ENCODE data around the gene LYPD6B. TPM values are rescaled to one million over a fixed set of nuclear protein-coding genes. Genes with fewer than 3 reads are reported as not detected.

Gene LYPD6B
- polyA plus RNA-seq, 1 of the 3 experiments (the other 2 are of a cell fraction), result 18.2 TPM

DNA sequence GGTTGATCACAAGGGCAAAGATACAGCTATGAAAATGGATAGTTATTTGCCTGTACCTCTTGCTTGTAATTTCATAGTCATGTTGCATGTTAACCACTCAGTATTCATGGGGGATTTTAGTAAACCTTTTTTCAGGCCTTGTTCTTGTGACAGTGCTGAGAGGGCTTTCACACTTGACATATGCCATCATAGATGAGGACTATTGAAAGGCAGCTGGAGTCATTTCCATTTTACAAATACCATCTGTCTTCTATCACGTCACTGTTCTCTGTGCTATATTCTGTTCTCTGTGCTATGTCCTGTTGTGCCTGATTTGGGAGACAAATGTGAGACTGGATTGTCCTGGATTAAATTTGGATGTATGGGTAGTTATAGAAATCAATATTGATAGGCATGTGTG lies 131.7 kb downstream of the LYPD6B start:
- Histone ChIP-seq H3K36me3 (replicated peaks in 1 of 2; ENCODE audit: control insufficient read depth in 1 of 2, insufficient read depth in 2 of 2, low read length in 1 of 2) (no peaks in the 10 kb centered on the region), H4K20me1 (ENCODE audit: insufficient read depth) (no peaks in the 10 kb centered on the region), H3K9me3 (no peaks in the 10 kb centered on the region), H3K27ac (ENCODE audit: low read depth in 2 of 2, low read length in 1 of 2) (no peak overlapping the region), H2AFZ (ENCODE audit: low read depth) (no peak overlapping the region; the same call in 1 of the 2 replicates), H3K9me2 (no peaks in the 10 kb centered on the region), H3K79me2 (ENCODE audit: insufficient read depth) (no peaks in the 10 kb centered on the region), H3K4me2 (no peak overlapping the region), H3K9ac (no peak overlapping the region), H3K27me3 (ENCODE audit: insufficient read depth) (no peaks in the 10 kb centered on the region), H3F3A (replicated peaks; ENCODE audit: insufficient read depth) (no peaks in the 10 kb centered on the region), H3K4me3 (ENCODE audit: low read depth in 2 of 2, low read length in 1 of 2) (no peak overlapping the region), H3K4me1 (ENCODE audit: control insufficient read depth in 1 of 2, insufficient read depth in 2 of 2, low read depth in 1 of 2, low read length in 1 of 2) (no peaks in the 10 kb centered on the region; a peak in 1 of 4 replicates)
- CTCF ChIA-PET, result no interaction called here
- POLR2A ChIA-PET, result no interaction called here
- no peak for TF ChIP-seq TEAD4 (IDR thresholded peaks at IDR 0.05; ENCODE audit: borderline replicate concordance, insufficient read depth)
- no peak for TF ChIP-seq IRF3 (IDR thresholded peaks at IDR 0.05; ENCODE audit: low read depth, low read length)
- TF ChIP-seq ELF1 (IDR thresholded peaks at IDR 0.05), result no peak
- TF ChIP-seq CTCF (IDR thresholded peaks at IDR 0.05), result no peak
- TF ChIP-seq FOSL2 (IDR thresholded peaks at IDR 0.05; ENCODE audit: borderline replicate concordance, low read depth), result no peak
- no peak for TF ChIP-seq CHD2 (IDR thresholded peaks at IDR 0.05; ENCODE audit: low read length, partially characterized antibody)
- TF ChIP-seq FOXJ3 (CRISPR knock-in tag; IDR thresholded peaks at IDR 0.05), result no peak
- DNase-seq, result no peak
- 70% methylated on average over 1 of the region's 1 CpG for WGBS (ENCODE audit: low lambda C conversion rate)

DNA sequence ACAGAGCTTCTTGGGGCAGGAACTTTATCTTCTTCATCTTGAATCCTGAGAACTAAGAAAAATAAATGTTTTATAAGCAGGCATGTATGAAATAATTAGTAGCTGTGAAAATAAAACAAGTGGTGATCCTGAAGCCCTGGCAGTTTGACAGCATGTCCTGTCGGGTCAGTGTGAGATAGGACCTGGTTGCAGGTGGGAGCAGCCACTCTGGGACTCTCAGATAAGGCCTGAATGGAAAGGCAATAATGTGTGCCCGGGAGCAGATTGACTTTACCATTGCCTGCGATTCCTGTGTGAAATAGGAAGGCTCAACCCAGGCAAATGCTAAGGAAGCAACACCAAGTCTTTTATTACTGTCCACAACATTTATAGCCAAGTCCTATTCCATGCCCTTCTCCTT lies 132.4 kb downstream of the LYPD6B start:
- CTCF ChIA-PET, result no interaction called here

DNA sequence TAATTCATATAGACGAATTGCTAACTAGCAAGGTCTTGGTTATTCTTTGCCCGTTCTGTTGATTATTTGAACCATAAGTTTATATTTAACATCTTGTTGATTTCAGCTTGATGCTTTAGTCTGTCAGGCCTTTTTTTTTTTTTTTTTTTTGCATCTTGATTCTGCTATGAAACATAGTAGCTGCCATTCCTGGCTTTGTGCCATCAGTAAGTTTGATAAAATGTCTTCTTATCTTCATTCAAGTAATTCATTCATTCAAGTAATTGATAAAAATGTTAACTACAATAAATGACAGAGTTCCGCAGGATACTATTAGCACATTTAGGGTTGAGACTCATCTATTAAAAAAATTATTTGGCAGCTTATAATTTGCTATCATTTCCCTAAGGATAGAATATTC lies 134.7 kb downstream of the LYPD6B start:
- WGBS (ENCODE audit: low lambda C conversion rate), result 76% methylated on average over 3 of the region's 3 CpGs
- Histone ChIP-seq H3K9me2 (no peaks in the 10 kb centered on the region), H3K9ac (no peak overlapping the region), H3K9me3 (no peaks in the 10 kb centered on the region), H4K20me1 (ENCODE audit: insufficient read depth) (no peaks in the 10 kb centered on the region), H3K27ac (ENCODE audit: low read depth in 2 of 2, low read length in 1 of 2) (no peak overlapping the region), H3F3A (replicated peaks; ENCODE audit: insufficient read depth) (no peaks in the 10 kb centered on the region), H3K4me1 (ENCODE audit: control insufficient read depth in 1 of 2, insufficient read depth in 2 of 2, low read depth in 1 of 2, low read length in 1 of 2) (no peaks in the 10 kb centered on the region; a peak in 1 of 4 replicates), H3K27me3 (ENCODE audit: insufficient read depth) (no peaks in the 10 kb centered on the region), H3K4me3 (ENCODE audit: low read depth in 2 of 2, low read length in 1 of 2) (no peak overlapping the region), H3K36me3 (replicated peaks in 1 of 2; ENCODE audit: control insufficient read depth in 1 of 2, insufficient read depth in 2 of 2, low read length in 1 of 2) (no peaks in the 10 kb centered on the region), H2AFZ (ENCODE audit: low read depth) (no peak overlapping the region), H3K4me2 (no peak overlapping the region), H3K79me2 (ENCODE audit: insufficient read depth) (no peaks in the 10 kb centered on the region)
- POLR2A ChIA-PET, result no interaction called here
- TF ChIP-seq FOSL2 (IDR thresholded peaks at IDR 0.05; ENCODE audit: borderline replicate concordance, low read depth) (no peak), SMC3 (IDR thresholded peaks at IDR 0.05; ENCODE audit: low read depth, low read length) (no peak), GABPA (IDR thresholded peaks at IDR 0.05; ENCODE audit: low read depth) (no peak)
- DNase-seq, result no peak
- CTCF ChIA-PET, result interaction anchor here (1.2 kb wide), 1 partner anchor 13 kb away, joined by 4 read pairs; no protein-coding TSS in a partner anchor

More for the DNA sequence above, 132.4 kb downstream of the LYPD6B start:
- Histone ChIP-seq H3K4me2 (no peak overlapping the region), H3K4me1 (ENCODE audit: control insufficient read depth in 1 of 2, insufficient read depth in 2 of 2, low read depth in 1 of 2, low read length in 1 of 2) (no peaks in the 10 kb centered on the region; a peak in 1 of 4 replicates), H3K9ac (no peak overlapping the region), H3K79me2 (ENCODE audit: insufficient read depth) (no peaks in the 10 kb centered on the region), H3K36me3 (replicated peaks in 1 of 2; ENCODE audit: control insufficient read depth in 1 of 2, insufficient read depth in 2 of 2, low read length in 1 of 2) (no peaks in the 10 kb centered on the region), H3K4me3 (ENCODE audit: low read depth in 2 of 2, low read length in 1 of 2) (no peak overlapping the region), H3F3A (replicated peaks; ENCODE audit: insufficient read depth) (no peaks in the 10 kb centered on the region), H3K9me2 (no peaks in the 10 kb centered on the region), H2AFZ (ENCODE audit: low read depth) (no peak overlapping the region), H4K20me1 (ENCODE audit: insufficient read depth) (no peaks in the 10 kb centered on the region), H3K27me3 (ENCODE audit: insufficient read depth) (no peaks in the 10 kb centered on the region), H3K9me3 (no peaks in the 10 kb centered on the region), H3K27ac (ENCODE audit: low read depth in 2 of 2, low read length in 1 of 2) (no peak overlapping the region)
- TF ChIP-seq TAF1 (IDR thresholded peaks at IDR 0.05; ENCODE audit: borderline replicate concordance, low read depth, low read length) (no peak), FOXJ3 (CRISPR knock-in tag; IDR thresholded peaks at IDR 0.05) (no peak), POLR2AphosphoS5 (IDR thresholded peaks at IDR 0.05; ENCODE audit: low read depth, low read length) (no peak)
- POLR2A ChIA-PET, result no interaction called here
- WGBS (ENCODE audit: low lambda C conversion rate), result 73% methylated on average over 3 of the region's 3 CpGs
- no peak for DNase-seq

Measured in SK-N-SH (cell line).